ENCODE results near the gene IGSF23.

Gene IGSF23, protein sequence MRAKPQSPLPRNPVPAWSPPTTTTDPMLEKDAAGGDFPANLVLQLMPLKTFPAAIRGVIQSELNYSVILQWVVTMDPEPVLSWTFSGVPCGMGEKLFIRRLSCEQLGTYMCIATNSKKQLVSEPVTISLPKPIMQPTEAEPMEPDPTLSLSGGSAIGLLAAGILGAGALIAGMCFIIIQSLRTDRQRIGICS

DNA sequence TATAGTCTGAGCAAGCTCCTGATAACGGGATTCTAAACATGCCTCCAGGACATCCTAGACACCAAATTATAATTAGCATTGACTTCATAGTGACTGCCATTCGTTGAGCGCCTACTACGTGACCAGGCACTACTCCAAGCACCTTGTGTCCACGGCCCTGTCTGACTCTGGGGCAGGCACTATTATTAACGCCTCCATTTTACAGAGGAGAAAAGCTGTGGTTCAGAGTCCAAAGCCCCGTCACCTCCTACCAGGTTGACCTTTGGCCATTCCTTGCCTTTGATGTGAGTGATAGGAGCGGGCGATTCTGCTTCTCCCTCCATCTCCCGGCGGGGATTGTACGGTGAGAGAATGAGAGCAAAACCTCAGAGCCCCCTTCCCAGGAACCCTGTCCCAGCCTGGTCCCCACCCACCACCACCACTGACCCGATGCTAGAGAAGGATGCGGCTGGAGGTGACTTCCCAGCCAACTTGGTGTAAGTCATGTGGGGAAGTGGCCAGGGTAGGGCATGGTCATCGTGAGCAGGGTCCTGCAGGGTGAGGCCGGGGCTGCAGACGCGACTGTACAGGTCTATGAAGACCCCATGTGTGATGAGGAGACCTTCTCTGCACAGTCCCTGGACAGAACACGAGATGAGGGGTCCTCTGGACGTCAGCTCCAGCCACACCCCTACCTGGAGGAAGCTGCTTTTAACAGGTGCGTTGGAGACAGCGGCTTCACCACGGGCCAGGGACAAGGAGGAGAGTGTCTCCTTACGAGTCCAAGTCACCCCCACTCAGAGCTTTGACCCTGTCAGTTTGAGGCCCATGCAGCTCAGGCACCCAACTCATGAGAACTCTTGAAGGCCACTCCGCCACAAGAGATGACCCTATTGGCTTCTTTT, at the start of gene IGSF23:
Gene IGSF23 (plus strand): TSS at position 269 of the 884 bp plus-strand sequence. CDS start 83 bp downstream, at position 352.
- no peak for DNase-seq

DNA sequence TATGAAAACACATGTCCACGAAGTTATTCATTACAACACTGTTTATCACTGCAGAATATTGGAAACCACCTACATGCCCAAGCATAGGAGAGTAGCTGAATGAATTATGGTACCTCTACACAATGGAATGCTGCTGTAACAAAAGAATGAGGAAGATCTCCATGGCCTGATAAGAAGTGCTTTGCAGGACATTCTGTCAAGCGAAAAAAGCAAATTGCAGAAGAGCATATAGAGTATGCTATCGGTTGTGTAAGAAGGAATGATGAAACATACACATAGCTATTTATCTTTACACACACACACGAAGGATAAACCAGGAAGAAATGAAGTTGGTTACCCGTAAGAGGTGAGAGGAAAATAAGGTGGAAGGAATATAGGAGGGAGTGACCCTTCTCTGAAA, 46.4 kb upstream of the IGSF23 start:
- DNase-seq, result no peak

DNA sequence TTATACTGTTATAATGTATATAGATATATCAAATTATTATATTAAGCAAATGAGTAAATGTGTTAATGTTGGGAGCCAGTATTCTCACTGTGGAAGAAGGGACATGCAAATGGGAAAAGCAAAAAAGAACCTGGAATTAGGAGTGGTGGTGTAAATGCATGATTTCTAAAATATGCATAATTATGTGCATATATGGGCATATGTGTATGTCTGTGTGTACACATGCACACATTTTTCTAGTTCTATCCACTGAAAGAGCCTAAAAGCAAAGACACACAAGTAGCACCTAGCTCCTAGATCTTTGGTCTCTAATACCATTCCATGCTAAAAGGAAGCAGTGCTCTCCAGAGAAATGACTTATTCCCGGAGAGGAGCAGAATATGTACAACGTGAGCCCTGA, 45.6 kb upstream of the IGSF23 start:
- DNase-seq, result no peak

DNA sequence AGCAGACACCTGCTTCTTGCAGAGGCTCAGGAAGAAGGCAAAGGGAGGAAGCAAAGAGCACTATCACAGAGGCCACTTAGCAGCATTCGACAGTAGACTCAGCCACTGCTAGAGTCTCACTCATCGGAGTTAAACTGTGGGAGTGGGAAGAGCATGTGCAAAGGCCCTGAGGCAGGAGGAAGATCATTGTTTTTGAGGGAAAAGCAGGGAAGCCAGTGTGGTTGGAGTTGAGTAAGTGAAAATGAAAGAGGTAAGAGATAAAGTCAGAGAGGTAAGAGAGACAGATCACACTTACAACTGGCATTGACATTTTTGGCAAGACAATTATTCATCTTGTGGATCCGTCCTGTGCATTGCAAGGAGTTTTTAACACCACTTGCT, 42.8 kb upstream of the IGSF23 start:
- no peak for DNase-seq

DNA sequence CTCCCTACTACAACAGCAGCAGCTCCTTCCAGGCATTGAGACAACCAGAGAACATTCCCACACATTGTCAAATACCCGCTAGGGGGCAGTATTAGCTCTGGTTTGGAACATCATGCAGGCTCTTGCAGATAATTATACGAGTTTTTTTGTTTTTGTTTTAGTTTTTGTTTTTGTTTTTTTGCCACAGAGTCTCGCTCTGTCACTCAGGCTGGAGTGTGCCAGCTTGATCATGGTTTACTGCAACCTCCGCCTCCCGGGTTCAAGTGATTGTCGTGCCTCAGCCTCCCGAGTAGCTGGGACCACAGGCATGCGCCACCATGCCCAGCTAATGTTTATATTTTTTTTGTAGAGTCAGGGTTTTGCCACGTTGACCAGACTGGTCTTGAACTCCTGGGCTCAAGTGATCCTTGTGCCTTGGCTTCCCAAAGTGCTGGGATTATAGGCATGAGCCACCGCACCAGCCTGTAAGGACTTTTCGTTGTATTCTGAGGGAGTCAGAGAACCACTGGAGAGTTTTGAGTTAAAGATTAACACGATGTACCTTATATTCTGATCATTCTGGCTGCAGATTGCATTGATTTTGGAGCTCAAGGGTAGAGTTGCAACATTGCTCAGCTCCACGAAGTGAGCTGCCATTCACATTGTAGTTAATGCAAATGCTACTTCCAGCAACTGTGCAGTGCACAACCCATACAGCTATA, 42.2 kb upstream of the IGSF23 start:
- no peak for DNase-seq

DNA sequence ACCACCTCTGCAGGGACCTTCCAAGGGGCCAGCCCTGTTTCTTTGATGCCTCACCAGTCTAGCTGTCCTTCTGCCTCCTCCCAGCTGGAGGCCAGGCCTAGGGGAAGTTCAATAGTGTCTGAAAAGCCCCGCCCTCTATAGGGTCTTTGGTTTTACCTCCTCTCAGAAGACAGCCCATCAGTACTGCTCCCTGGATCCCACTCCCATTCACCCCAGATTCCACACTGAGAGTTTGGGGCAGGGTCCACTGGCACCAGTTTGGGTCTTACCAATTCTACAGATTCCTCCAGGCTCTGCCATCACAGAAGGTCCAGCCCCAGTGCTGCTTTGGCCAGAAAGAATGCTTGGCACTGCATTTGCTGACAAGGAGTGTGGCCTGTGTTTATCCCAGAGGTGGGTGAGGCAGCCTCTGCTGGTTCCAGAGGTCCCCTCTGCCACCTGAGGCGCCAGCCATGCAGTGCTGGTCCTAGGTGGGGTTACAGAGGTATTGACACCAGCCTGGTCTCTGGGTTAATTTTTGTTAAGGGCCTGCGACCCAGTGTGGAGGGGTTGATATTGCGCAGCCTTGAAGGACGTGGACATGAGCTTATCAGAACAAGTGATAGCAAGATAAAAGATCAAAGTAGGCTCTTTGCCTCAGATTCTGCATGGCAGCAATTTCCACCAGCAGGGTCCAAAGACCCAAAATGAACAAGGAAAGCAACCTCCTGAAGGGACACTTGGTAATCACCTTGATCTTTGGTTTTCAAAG, 41.4 kb upstream of the IGSF23 start:
- DNase-seq, result no peak

DNA sequence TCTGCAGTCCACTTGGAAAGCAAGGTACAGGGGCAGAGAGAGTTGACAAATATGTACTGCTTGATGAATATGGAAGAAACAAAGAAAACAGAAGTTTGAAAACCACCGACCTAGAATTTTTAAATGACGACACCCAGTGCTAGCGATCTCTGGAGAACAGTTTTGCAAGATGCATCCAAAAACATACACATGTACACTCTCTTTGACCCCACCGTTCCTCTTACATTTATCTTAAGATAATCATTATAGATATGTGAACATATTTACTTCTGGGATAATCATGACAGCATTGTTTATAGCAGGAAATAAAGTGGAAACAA, 40.8 kb upstream of the IGSF23 start:
- no peak for DNase-seq

DNA sequence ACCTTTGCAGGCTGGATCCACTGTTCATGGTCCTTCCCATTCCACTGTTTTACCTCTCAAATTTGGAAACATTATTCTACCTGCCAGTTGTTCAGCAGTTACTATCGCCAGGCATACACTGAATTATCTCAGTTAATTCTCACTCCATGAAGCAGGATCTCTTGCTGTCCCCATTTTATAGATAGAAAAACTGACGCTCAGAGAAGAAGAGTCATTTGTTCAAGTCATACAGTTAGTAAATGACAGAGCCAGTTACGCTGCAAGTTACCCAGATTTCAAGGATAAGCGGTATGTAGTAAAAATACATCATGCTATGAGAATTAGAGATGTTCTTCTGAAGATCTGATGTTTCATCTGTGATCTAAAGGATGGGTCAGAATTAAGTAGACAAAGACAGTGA, 40.2 kb upstream of the IGSF23 start:
- DNase-seq, result no peak

DNA sequence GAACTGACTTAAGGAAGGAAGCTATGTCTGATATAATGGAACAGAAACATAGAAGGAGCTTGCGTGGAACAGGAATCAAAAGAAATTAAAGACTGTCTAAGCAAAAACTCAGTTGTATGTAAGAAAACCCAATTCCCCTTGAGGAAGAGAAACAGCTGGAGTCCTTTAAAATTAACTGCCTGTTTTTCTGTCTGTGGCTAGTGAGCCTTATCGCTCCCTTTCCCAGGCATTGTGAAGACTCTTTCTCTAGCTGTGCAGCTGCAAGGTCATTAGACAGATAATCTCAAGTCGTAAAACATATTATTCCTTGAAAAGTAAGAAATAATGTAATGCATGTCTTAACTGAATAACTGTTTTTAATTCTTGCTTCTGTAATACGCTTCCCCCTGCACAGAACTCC, 39.7 kb upstream of the IGSF23 start:
- DNase-seq, result no peak

DNA sequence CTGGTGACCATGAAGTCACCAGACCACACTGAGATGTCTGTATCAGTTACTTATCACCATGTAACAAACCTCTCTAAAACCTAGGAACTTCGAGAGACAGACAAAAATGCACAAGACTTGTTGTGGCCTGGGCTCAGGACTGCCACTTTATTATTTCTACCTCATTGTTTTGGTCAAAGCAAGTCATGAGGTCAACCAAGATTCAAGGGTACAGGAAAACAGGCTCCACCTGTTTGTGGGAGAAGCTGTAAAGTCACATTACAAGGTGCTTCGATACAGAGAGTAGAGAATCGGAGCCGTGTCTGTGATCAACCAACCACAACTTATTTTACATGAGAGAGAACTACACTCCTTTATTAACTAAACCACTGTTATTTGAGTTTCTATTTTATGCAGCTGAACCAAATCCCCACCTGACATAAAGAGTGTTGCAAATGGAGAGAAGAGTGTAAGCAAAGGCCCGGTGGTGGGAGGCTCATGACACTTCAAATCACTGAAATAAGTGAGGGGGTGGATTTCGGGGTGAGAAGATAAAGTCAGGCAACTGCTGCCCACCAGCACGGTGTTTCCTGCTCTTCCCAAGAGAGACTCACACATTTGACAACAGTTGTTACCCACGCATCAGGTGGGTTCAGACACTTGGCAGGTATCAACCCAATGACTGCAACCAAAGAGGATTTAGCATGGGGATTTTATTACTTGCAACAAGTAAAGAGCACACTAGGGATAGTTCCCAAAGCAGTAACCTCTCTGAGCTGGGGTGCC, 39.0 kb upstream of the IGSF23 start:
- no peak for DNase-seq

DNA sequence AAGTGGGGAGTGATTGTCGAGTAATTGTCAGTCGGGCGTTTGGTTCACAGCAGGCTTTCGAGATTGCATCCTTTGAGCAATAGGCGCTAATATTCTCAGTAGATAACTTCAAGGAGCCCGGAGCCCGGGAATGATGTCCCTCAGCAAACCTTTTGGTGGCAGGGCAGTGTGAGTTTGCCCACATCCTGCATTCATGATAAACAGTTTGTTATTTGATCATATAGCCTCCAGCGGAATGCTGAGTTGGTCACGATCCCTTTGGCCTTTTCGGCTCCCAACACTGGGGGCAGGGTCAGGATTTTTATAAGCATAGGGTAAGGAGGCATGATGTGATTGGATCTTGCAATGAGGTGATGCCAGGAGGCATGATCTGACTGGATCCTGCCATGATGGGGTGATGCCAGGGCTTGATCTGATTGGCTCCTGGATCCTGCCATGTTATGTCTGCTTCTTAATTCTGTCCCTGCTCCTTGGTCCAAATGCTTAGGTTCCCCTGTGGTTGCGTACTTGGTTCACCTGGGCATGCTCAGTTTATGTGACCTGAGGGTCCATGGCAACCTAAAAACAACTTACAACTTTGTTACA, 38.2 kb upstream of the IGSF23 start:
- DNase-seq, result no peak

DNA sequence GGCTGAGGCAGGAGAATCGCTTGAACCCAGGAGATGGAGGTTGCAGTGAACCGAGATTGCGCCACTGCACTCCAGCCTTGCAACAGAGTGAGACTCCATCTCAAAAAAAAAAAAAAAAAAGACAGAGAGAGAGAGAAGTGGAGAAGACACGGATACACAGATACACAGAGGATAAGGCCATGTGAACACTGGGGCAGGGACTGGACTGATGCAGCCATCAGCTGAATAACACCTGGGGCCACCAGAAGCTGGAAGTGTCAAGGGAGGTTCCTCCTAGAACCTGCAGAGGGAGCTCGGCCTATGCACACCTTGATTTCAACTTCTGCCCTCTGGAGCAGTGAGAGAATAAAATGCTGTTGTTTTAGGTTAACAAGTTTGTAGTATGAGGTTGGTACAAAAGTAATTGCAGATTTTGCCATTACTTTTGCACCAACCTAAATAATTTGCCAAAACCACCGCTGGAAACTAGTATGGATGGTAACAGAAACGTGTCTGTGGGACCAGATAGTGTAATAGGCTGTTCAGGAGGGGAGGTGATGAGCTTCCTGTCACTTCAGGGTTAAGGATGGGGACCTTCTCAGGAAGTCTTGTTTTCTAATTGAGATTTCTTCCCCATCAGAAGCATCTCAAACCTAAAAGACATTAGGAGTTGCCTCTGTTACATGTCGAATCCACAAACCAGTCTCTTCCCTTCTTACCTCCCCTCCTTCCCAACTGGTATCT, 36.4 kb upstream of the IGSF23 start:
- DNase-seq, result no peak

DNA sequence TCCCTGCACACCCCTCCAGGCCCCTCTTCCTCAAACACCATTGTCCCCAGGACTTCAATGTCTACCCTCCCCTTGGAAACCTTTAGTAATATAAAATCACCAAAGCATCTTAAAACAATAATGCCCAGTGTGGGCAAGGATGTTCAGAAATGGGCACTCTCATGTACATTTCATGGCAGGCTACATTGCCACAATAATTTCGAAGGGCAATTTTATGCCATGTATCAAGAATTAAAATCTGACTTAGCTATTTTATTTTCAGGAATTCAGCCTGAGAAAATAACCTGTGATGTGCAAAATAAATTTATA, 35.8 kb upstream of the IGSF23 start:
- DNase-seq, result no peak

DNA sequence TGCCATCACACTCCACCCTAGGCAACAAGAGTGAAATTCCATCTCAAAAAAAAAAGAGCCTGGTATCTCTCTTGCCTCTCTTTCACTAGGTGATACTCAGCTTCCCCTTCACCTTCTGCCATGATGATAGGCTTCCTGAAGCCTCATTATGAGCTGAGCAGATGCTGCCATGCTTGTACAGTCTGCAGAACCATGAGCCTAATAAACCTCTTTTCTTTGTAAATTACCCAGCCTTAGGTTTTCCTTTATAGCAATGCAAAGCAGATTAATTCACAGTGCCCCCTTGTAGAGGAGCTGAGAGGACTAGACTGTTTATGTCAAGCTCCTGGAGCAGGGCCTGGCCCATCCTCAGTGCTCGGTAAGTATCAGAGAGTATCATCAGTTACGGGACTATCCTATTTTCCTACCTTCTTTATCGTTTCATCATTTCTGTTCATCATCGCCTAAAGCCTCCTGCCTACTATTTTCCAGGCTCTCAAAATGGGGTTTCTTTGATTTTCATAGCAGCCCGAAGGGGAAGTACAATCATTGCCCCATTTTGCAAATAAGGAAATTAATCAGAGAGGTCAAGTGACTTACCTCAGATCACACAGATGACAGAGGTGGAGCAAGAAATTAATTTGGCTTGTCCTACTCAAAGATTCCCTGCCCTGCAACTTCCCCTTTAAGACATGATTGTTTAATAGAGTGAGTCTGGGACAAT, 33.5 kb upstream of the IGSF23 start:
- no peak for DNase-seq

DNA sequence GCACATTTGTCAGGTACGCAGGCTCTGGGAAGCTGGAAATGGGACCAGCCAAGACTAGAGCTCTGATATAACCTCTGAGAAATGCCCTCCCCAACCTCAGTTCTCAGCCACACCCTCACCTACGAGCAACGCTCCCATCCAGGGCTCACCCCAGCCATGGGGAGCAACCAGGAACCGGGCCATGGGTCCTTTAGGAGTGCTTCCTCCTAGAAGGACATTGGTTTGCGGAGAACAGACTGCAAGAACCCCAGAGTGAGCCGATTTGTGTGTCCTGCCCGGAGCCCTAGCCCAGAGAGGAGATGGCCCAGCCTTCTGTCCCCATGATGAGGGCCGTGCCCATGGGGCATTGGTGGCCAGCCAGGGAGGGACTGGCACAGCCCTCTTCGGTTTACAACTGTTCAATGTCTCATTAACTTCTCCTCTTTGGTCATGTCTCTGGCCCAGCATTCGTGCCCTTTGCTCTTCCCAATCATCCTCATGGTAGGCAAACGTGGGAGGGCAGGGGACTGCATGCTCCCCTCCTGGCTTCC, 32.9 kb upstream of the IGSF23 start:
- no peak for DNase-seq

DNA sequence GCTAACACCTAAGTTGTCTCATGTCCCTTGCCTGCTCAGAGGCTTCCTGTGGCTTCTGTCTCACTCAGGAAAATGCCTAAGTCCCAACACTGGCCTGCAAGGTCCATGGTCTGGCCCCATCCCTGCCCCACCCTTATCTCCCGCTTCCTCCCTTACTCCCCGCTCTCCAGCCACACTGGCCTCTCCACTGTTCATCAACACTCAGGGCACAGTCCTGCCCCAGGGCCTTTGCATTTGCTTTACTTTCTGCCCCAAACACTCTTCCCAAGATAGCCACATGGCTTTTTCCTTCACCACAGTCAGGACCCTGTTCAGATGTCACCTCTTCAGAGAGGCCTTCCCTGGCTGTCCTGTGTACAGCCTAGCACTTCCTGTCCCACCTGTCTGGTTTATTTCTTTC, 32.1 kb upstream of the IGSF23 start:
- DNase-seq, result no peak

DNA sequence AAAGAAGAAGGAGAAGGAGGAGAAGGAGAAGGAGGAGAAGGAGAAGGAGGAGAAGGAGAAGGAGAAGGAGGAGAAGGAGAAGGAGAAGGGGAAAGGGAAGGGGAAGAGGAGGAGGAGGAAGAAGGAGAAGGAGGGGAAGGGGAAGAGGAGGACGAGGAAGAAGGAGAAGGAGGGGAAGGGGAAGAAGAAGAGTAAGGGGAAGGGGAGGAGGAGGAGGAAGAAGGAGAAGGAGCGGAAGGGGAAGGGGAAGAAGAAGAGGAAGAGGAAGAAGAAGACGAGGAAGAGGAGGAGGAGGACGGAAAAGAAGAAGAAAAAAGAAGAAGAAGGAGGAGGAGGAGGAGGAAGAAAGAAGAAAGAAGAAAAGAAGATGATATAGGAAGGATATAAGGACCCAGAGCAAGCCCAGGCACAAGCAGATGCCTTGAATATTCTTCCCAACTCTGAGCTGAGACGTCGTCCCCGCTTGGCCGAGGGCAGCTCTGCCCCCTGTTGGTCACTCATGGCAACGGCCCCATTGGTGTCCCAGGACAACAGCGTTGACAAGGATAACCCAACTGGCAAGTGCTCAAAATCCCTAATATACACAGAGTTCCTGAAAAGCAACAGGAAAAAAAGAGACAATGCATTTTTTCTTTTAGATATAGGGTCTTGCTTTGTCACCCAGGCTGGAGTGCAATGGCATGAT, 30.6 kb upstream of the IGSF23 start:
- no peak for DNase-seq

DNA sequence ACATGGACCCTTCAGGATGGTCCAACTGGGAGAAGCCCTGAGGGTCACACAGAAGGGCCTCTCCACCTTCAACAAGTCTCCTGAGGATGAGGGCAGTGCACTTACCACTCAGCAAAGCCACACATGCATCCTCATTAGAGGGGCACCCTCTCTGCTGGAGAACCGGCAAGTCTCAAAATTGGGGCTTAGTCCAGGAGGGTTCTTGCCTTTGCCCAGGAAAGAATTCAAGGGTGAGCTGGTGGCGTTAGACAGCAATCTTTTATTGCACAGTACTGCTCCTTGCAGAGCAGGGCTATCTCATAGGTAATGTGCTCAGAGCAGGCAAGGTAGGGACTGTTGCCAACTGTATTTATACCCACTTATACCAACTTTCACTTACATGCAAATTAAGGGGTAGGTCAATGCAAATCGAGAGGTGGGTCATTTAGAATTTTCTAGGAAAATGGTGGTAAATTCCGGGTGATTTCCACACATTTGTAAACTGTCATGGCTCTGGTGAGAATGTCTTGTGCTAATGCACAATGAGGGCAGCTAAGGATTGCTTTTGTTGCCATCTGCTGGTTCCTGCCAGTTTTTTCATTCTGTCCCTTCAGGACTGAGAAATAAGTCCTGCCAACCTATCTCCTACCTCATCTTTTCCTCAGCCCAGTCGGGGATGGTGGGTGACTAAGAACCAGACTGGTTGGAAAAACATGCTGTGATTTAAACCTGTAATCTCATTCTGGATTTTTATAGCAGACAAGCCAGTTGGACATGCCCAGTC, 27.8 kb upstream of the IGSF23 start:
- DNase-seq, result no peak

Measured in DMS 273 treated with DMSO at 0.1 percent for 48 hours (cell line).